Measurements from ENCODE around the gene BDKRB2.

BDKRB2 gene

DNA sequence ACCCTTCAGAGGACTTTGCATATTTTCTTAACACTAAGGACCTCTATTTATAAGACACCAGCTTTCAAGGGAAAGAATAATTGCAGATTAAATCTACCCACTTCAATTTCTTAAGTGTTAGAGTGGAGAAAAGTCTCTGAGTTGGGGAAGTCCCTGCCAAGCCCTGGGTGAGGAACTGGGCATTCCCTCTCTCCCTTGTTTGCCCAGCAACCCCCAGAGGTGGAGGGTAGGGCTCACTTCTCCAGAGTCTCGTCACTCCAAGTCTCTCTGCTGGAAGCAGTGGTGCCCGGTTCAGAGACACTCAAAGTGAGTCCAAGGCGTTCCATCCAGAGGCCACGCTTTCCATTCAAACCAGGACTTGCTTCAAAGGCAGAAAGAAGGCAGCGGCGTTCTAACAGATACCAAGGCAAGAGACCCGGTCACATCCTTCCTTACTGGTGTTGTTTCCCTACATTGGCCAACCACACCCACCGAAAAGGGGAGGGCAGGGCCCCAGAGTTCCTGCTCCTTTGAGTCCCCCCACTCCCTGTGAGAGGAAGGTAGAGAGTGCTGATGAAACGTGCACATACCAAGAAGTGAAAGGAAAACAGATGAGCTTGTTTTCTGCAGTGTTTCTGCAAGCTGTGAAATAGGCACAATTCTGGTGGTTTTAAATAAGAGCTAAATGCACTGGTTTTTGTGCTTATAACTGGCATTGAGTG is 6.1 kb upstream of the BDKRB2 start:
- no peak for DNase-seq

DNA sequence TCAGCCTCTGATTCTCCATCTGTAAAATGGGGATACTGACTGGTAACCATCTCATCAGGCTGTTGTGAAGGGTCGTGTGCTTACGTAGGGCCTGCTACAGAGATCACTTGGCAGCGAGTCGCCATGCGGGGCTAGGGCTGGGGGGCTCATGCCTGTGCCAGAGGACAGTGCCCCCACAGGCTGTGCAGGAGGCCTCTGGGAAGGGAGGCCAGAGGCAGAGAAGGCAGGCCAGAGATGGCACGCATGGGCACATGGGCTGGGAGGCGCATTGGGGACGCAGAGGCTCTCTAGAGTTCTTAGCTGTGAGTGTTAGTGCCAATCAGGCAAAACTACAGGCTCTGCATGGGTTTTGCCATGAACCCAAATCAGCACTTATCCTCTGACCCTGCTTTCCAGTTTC is 3.5 kb upstream of the BDKRB2 start:
- no peak for DNase-seq

GRCh38 chr14:96201965-96202364 is 2.7 kb upstream of the BDKRB2 start:
- DNase-seq = no peak

DNA sequence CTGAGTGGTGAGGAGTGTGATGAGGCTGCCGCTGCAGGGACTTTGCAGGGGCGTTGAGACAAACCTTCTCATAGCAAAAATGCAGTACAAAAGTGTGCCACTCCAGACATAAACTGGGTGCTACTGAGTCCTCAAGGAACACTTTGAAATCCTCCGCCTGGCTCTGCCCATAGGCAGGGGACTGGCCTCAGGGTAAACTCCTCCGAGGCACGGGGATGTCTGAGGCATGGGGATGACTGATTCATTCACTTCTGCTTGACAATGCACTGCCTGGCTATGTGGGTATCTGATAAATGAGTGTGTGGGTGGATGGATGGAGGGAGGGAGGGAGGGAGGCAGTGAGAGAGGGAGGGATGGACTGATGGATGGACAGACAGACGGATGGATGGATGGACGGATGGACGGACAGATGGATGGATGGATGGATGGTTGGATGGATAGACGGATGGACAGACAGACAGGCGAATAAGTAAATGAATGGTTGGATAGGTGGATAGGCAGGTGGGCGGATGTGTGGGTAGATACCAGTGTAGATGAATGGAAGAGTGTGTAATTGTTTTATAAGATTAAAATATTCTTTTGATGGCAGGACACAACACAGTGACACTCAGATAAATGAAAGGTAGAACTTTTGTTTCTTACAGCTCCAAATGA is 2.1 kb upstream of the BDKRB2 start:
- no peak for DNase-seq

- DNase-seq = no peak
Observed at GRCh38 chr14:96203116-96203515, 1.5 kb upstream of the BDKRB2 start.

- DNase-seq = no peak
Observed at GRCh38 chr14:96203635-96204034, 1.0 kb upstream of the BDKRB2 start.

DNA sequence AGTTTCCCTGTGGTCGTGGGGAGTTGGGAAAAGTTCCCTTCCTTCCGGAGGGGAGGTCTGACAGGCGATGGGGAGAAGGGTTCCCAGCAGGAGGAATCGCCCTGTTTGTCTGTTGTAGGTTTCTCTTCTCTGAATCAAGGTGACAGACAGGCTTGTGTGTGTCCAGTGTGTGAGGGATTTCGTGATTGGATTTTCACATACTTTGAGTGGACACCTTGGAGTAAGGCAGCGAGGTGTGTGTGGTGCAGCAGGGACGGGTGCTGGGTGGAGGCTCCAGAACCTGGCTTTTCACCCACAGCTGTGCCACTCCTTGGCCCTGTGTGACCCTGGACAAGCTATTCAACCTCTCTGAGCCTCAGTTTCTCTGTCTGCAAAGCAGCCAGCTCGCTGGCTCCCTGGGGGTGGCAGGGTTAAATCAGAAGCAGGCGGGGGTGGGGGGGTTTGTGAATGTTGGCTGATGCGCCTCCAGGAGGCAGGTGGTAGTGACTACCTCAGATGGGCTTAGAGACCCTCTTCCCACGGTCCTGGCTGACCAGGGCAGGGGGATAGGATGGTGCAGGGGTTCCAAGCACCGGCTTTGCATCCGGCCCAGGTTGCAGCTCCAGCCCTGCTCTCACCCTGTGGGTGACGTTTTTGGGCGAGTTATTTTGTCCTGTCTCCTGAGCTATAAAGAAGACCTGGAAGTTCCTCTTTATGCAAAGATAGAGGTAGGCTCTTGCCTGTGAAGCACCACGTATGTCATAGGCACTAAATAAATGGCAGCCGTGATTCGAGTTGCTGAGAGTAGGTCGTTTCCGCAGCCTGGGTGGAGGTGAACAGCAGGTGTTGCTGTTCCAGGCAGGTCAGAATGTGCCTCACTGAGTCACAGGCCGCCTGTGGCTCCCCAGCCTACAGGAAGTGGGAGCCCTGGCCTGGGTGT is 679 bp downstream of the BDKRB2 start:
- no peak for DNase-seq

- DNase-seq = no peak
Observed at GRCh38 chr14:96205978-96206360, 1.3 kb downstream of the BDKRB2 start.

GRCh38 chr14:96206461-96206860 is 1.8 kb downstream of the BDKRB2 start:
- DNase-seq = no peak

DNA sequence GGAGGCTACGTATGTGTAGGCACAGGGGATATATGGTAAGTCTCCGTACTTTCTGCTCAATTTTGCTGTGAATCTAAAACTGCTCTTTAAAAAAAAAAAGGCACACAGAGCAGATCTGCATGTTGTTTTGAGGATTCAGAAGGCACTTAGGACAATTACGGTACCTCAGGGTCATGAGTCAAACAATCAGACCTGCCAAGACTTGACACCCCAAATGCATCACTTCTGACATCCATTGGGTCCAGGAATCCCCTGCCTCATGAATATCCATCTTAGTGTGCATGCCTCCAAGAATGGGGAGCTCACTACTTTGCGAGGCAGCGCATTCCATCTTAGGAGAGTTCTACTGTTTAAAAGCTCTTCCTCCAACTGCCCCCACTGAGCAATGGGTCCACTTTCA is 3.0 kb downstream of the BDKRB2 start:
- no peak for DNase-seq

DNA sequence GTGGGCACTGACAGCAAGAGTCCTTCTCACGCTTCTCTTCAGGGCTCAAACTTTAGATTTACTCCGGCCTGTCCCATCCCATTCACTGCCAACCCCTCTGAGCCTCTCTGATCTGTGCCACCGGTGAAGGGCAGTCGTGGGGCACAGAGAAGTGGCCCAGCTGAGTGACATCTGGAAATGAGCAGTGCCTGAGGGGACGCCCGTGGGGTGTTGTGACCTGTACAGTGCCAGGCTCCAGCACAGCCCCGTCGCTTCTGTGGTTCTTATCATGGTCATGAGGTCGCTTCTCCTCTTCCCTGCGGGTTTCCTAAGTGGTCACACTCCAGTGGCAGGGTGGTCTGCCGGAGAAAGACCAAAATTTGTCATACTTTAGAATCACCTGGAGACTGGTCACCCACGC is 4.1 kb downstream of the BDKRB2 start:
- no peak for DNase-seq

GRCh38 chr14:96212140-96212539 is 7.5 kb downstream of the BDKRB2 start:
- DNase-seq = no peak

DNA sequence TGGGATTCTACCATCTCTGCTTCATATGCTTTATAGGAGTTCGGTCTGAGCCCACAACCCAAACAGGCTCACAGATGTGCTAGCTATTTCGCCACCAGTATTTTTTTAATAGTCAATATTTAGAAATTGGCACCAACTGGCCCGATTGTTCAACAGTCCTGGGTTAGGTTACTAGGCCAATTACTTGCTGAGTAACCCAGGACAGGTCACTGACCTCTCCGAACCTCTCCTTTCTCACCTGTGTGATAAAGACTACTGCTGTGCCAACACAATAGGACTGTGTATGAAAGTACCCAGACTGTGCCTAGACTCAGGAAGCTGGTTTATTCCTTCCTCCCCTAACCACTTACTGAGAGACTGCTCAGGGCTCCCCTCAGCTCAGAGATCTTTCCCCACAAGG is 8.3 kb downstream of the BDKRB2 start:
- DNase-seq = no peak

- DNase-seq = no peak
Observed at GRCh38 chr14:96213871-96214465, 9.3 kb downstream of the BDKRB2 start.

DNA sequence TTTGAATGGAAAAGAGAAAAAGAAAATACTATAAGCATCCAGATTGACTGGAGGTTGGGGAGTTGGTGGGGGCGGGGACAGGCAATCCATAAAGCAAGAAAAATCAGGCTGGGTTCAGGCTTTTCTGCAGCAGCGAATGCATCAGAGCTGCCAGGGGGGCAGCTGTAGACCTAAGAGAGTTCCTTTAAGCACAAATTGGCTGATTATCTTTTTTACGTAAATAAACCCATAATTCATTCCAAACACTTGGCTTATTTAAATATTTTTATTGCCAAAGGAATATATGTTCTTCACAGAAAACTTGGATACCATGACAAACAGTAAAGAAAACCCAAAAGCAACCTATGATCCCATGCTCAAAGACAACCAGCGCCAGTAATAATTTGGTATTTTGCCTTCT is 10.2 kb downstream of the BDKRB2 start:
- DNase-seq = no peak

DNA sequence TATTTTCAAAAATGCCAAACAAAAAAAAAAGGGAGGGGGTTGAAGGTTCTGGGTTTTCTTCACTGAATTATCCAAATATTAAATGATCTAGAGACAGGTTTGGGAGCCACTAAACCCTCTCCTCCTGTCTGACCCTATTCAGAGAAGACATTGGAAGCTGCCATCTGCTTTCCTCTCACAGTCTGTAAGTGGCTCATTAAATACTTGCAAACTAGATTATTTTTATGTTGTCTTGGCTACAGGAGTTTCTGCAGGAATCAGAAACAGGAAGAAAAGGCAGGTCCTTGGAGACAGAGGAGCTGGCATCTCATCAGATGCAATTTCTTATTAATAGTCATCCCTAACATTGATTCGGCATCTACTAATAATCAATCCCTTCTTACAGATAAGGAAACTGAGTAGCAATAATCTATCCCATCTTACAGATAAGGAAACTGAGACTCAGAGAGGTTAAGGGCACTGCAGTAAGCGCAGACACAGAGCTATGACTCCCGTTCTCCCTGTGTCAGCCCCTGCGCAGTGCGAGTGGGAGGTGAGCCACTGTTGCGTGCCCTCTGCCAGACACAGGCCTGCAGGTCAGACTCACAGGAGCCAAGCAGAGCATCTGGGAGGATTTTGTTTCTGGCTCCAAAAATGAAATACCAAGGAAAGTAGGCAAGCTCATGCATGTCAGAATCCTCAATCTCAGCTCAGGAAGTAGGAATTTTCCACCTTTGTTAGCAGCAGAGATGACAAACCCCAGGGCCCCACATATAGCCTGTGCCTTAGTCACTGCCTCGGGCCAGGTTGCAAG is 11.0 kb downstream of the BDKRB2 start:
- no peak for DNase-seq

GRCh38 chr14:96216627-96217026 is 12.0 kb downstream of the BDKRB2 start:
- DNase-seq = no peak

DNA sequence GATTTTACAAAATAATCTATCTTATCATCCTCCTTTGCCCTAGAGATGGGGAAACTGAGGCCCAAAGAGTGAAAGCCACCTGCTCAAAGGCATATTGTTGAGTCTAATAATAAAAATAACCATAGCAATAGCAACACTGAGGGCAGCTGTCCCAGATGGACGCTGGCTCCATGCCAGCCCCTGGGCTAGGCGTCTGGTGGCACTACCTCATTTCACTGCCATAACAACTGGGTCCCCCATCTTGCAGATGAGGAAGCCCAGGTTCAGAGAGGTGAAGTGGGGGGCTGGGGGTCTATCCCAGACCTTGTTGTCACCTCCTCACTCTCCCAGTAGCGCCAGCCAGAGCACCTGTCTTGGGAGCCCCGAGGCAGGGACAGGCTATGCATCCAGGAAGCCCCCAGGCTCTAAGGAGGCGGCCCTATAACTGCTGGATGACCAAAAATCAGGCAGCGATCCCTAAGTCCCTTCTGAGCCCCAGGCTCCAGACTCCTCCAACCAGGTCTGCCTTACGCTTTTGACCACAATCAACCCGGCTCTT is 12.8 kb downstream of the BDKRB2 start:
- no peak for DNase-seq

- no peak for DNase-seq
Observed at GRCh38 chr14:96221109-96221650, 16.5 kb downstream of the BDKRB2 start.

DNA sequence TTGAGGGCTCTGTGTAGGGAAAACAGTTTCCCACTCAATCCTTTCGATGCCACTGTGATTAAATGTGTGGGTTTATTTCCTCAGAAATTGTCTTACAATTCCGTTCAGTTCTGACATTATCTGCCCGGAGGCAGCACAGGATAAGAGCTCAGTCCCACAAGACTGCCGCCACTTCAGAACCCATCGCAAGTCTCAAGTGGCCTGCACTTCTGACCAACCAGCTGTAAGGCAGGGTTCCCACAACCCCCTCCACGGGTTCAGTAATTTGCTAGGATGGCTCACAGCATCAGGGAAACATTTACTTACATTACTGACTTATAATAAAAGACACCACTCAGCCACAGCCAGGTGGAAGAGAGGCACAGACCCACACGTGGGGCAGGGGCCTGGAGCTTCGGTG is 17.2 kb downstream of the BDKRB2 start:
- no peak for DNase-seq

- no peak for DNase-seq
Observed at GRCh38 chr14:96224480-96225096, 19.9 kb downstream of the BDKRB2 start.
